Glutamatergic neuron (in vitro differentiated cells): ENCODE data around the gene REN. TPM values are rescaled to one million over a fixed set of nuclear protein-coding genes. Genes with fewer than 3 reads are reported as not detected.
A peak's percentile ranks its signal among the peaks of the same experiment; 100 is the strongest.

Experiments used
- DNase-seq: peaks from one replicate; pipeline ENCODE4 v3.0.0; 2022
- H3K27ac Mint-ChIP-seq: one replicate; pipeline ENCODE4 v1.8.0; 2020; ENCODE audit warnings: mild to moderate bottlenecking, mixed read lengths, inconsistent platforms; ENCODE audit not compliant: unreplicated experiment
- H3K27me3 Mint-ChIP-seq: one replicate; pipeline ENCODE4 v1.8.0; 2020; ENCODE audit warnings: mild to moderate bottlenecking, moderate library complexity, mixed read lengths, inconsistent platforms; ENCODE audit not compliant: unreplicated experiment
- H3K36me3 Mint-ChIP-seq: one replicate; pipeline ENCODE4 v1.8.0; 2020; ENCODE audit warnings: mild to moderate bottlenecking, mixed read lengths, inconsistent platforms; ENCODE audit not compliant: unreplicated experiment
- H3K4me1 Mint-ChIP-seq: one replicate; pipeline ENCODE4 v1.8.0; 2020; ENCODE audit warnings: mild to moderate bottlenecking, low read depth, mixed read lengths, inconsistent platforms; ENCODE audit not compliant: unreplicated experiment
- H3K4me3 Mint-ChIP-seq: one replicate; pipeline ENCODE4 v1.8.0; 2020; ENCODE audit warnings: mild to moderate bottlenecking, mixed read lengths, inconsistent platforms; ENCODE audit not compliant: unreplicated experiment
- H3K9me3 Mint-ChIP-seq: one replicate; pipeline ENCODE4 v1.8.0; 2020; ENCODE audit warnings: mild to moderate bottlenecking, moderate library complexity, mixed read lengths, inconsistent platforms; ENCODE audit not compliant: unreplicated experiment
- CTCF ChIP-seq: fragments of 200-600 bp; sonication (generic); IDR thresholded peaks from one replicate; pipeline ENCODE4 v1.5.0; 2021; ENCODE audit not compliant: partially characterized antibody, unreplicated experiment
- total RNA-seq: library from RNA; stranded (reverse); fragmentation: NEBNext Ultra II Directional; extraction: Animal tissue kit (Norgen Biotek cat#: 25700); gene quantifications from one replicate; pipeline ENCODE4 v1.2.1, GENCODE V29; 2021; ENCODE audit not compliant: unreplicated experiment

REN gene
- total RNA-seq, 1 donor from 2014 or later: not detected

GRCh38 chr1:204123376-204123775 lies 42.8 kb downstream of the REN start:
- DNase-seq: peak; percentile 43
- peaks cover 5% of the 10 kb centered on the region for H3K27me3 Mint-ChIP-seq
- H3K4me3 Mint-ChIP-seq: no peak overlapping the region
- TF ChIP-seq CTCF: peak; percentile 35
- H3K4me1 Mint-ChIP-seq: peaks cover 3% of the 10 kb centered on the region
- H3K27ac Mint-ChIP-seq: no peak overlapping the region
- no peaks in the 10 kb centered on the region for H3K36me3 Mint-ChIP-seq
- peaks cover 3% of the 10 kb centered on the region for H3K9me3 Mint-ChIP-seq

- H3K36me3 Mint-ChIP-seq: no peaks in the 10 kb centered on the region
- no peak for DNase-seq
- no peak overlapping the region for H3K27ac Mint-ChIP-seq
- no peaks in the 10 kb centered on the region for H3K9me3 Mint-ChIP-seq
- peaks cover 4% of the 10 kb centered on the region for H3K27me3 Mint-ChIP-seq
- H3K4me3 Mint-ChIP-seq: no peak overlapping the region
- TF ChIP-seq CTCF: no peak
- H3K4me1 Mint-ChIP-seq: peaks cover 3% of the 10 kb centered on the region
Observed at GRCh38 chr1:204121840-204122555, 44.1 kb downstream of the REN start.

DNA sequence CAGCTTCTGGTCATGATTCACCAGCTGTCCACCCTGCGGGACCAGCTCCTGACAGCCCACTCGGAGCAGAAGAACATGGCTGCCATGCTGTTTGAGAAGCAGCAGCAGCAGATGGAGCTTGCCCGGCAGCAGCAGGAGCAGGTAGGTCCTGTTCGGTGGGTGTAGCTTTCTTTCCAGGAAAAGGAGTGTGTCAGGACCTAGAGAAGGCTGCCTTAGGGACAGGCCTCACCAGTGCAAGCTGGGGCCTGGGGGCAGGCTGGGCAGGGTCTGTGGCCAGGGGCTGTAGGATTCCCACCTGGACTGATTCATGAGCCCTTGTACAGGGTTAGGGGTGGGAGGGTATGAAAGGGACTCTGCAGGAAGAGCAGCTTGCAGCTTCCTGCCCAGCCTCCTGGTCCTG lies 49.6 kb downstream of the REN start:
- Mint-ChIP-seq H3K9me3 (peaks cover 1% of the 10 kb centered on the region), H3K4me3 (no peak overlapping the region), H3K36me3 (no peaks in the 10 kb centered on the region), H3K27me3 (peaks cover 1% of the 10 kb centered on the region), H3K4me1 (no peaks in the 10 kb centered on the region), H3K27ac (no peak overlapping the region)
- TF ChIP-seq CTCF: no peak
- DNase-seq: no peak

DNA sequence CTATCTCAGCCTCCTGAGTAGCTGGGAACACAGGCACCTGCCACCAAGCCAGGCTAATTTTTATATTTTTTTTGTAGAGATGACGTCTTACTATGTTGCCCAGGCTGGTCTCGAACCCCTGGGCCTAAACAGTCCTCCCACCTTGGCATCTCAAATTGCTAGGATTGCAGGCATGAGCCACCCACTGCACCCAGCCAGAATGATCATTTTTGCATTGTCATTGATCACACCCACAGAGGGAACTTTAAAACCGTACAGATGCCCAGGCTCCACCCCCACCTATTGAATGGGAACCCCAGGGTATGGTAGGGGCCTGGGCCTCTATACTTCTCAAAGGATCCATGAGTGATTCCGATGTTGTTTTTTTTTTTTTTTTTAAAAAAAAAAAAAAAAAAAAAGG lies 51.0 kb downstream of the REN start:
- Mint-ChIP-seq H3K27ac (no peak overlapping the region), H3K27me3 (peaks cover 1% of the 10 kb centered on the region), H3K9me3 (peaks cover 1% of the 10 kb centered on the region), H3K4me3 (no peak overlapping the region), H3K4me1 (no peaks in the 10 kb centered on the region), H3K36me3 (no peaks in the 10 kb centered on the region)
- no peak for TF ChIP-seq CTCF
- DNase-seq: no peak

DNA sequence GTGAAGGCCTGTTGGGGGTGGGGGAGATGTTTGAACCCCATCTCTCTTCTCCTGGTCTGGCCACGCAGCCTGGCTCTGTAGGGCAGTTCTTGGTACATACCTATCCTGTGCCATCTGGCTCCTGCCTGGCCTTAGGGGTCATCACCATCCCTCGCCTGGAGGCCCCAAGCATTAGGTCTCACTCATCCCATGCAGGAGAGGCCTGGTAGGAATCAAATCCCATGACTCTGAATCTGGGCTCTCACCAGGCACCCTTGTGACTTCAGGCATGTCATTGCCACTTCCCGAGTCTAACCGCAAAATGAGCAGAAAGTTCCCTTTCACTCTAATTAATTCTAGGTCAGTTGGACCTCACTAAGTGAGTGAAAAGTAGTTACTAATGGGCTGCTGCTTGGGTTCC lies 51.5 kb downstream of the REN start:
- TF ChIP-seq CTCF: no peak
- Mint-ChIP-seq H3K36me3 (no peaks in the 10 kb centered on the region), H3K9me3 (peaks cover 1% of the 10 kb centered on the region), H3K27me3 (peaks cover 1% of the 10 kb centered on the region), H3K4me1 (no peaks in the 10 kb centered on the region), H3K4me3 (no peak overlapping the region), H3K27ac (no peak overlapping the region)
- no peak for DNase-seq
